ENCODE results near the gene NAT14.
"Not testable (repeated sequence)": the region's sequence is repeated elsewhere in the genome, so short reads cannot be mapped to it uniquely, and the experiment has no call there.

Gene NAT14, protein sequence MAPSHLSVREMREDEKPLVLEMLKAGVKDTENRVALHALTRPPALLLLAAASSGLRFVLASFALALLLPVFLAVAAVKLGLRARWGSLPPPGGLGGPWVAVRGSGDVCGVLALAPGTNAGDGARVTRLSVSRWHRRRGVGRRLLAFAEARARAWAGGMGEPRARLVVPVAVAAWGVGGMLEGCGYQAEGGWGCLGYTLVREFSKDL

DNA sequence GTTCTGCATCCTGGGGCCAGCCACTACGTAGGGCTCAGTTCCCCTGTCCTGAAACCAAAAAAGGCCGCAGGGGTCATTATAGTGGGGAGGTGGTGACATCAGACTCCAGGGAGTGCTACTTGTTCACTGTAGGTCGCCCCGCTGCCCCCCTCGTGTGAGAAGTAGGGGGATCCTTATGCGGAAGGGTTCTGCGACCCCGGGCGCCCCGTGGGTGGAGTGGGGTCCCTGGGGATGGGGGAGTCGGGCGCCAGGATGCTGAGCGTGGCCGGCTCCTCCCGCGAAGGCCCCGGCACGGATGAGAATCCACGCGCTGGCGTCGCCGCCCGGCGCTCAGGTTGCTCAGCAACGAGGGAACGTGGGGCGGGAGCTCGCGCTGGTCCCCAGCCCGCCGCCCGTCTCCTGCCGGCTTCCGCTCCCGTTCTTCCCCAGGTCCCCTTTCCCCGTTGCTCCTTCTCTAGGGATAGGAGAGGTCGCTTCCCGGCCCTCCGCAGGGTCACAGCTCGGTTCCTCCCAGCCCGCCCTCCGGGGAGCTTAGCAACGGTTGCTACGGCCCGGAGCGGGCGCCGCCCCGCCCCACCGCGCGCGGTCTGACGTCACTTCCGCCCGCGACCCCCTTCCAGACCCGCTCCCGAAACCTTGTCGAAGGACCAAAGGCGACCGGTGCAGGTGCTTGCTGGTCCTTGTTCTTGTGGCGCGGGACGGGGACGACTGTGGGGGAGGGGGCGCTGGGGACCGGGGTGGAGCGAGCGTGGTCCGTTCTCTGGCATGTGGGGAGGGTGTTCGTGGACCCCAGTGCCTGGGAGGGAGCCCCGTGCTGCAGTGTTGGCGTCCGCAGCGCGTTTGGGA, at the start of gene NAT14:
Gene NAT14 (plus strand): TSS at position 596 of the 846 bp plus-strand sequence. CDS start 521 bp downstream, outside the sequence.
- peak; percentile 35 for DNase-seq (ENCODE audit: low read depth, low spot score)

DNA sequence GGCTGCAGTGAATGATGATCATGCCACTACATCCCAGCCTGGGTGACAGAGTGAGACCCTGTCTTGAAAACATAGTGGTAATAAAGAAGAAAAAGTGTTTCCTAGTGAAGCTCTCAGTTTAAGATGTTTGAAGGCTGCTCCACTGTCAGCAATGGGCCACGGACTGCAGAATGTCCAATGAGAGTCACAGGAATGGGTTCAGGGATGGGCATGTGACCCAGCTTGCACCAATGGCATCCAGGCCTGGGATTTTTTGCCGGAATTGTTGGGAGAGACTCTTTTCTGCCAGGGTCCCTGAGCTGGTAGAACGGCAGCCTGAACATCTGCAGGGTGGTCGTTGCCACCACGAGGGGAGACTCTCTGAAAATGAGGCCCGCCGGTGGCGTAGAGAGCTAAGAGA, 48.1 kb upstream of the NAT14 start:
- no peak for DNase-seq (ENCODE audit: low read depth, low spot score)

DNA sequence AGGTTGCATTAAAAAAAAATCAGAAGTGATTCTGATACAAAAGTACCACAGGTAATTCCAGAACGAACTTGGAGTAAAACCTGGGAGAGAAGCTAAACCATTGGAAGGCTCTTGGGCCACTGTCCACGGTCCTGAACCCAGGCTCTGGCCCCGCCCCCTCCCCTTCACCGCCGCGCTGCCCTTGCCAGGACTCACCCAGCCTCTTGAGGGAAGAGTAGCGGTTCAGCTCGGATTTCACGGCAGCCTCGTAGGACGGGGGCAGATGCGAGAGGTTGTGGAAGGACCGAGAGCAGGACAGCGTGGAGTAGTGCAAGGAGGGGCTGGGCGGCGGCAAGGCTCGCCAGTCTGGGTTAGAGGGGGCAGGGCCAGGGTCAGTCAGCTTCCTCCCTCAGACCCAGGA, 47.6 kb upstream of the NAT14 start:
- DNase-seq (ENCODE audit: low read depth, low spot score), result no peak

DNA sequence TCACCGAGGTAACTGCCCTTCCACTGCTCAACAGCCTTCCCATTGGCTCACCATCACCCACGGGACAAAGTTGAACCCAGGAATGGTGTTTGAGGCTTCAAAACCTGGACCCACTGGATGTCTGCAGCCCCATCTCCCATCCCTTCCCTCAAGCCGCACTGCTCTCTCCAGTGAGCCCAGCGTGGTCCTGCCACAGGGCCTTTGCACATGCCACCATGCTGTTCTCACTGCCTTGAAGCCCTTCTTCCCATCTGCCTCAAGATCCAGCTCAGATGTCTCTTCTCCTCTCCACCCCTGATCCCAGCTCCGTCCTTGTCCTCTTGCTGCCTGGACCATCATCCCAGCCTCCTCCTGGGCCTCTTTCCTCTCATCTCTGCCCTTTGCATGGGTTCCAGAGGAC, 45.9 kb upstream of the NAT14 start:
- DNase-seq (ENCODE audit: low read depth, low spot score), result no peak

GRCh38 chr19:55440411-55441105, 44.4 kb upstream of the NAT14 start:
- DNase-seq (ENCODE audit: low read depth, low spot score), result no peak

DNA sequence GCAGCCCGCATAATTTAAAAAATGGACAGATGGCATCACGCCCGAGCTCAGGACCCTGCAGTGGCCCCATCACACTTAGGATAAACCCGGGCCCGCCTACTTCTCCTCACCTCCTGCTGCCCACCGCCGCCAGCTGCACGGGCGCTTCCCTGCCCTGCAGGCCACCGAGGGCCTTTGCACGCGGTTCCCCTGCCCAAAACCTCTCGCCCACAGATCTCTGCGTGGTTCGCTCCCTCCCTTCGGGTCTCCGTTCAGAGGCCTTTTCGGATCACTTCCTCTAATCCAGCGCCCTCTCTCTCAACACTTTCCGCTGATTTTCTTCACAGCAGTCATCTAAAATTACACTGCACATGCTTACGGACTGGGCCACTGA, 43.7 kb upstream of the NAT14 start:
- DNase-seq (ENCODE audit: low read depth, low spot score), result no peak

DNA sequence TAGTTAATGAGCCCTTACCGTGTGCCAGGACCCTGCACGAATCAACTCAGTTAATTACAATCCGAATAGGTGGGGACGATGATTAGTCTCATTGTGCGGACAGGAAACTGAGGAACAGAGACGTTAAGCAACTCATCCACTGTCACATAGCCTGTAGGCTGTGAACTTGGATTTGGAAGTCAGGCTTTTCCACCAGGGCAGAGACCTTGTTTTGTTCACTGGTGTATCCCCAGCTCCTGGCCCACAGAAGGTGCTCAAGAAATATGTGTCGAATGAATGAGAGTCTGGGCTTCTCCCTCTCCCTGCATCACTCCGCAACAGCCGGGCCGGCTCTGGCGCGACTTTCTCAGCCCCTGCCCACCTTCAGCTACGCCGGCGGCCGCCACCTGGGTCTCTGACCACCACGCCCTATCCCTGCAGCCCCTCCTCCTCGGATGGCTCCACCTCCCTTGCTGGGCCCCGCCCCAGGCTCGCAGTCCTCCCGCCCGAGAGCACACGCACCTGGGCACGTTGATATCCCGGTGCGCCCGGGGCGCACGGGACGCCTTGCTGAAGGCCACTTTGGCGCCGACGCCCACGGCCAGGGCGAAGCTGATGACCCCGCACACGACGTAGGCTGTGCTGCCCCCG, 43.2 kb upstream of the NAT14 start:
- DNase-seq (ENCODE audit: low read depth, low spot score), result no peak

GRCh38 chr19:55442372-55442961, 42.5 kb upstream of the NAT14 start:
- no peak for DNase-seq (ENCODE audit: low read depth, low spot score)

GRCh38 chr19:55443045-55443823, 41.8 kb upstream of the NAT14 start, which contains the start of gene SHISA7:
SHISA7 (minus strand) TSS chr19:55443300; CDS start chr19:55442863, 437 bp downstream.
- no peak for DNase-seq (ENCODE audit: low read depth, low spot score)

DNA sequence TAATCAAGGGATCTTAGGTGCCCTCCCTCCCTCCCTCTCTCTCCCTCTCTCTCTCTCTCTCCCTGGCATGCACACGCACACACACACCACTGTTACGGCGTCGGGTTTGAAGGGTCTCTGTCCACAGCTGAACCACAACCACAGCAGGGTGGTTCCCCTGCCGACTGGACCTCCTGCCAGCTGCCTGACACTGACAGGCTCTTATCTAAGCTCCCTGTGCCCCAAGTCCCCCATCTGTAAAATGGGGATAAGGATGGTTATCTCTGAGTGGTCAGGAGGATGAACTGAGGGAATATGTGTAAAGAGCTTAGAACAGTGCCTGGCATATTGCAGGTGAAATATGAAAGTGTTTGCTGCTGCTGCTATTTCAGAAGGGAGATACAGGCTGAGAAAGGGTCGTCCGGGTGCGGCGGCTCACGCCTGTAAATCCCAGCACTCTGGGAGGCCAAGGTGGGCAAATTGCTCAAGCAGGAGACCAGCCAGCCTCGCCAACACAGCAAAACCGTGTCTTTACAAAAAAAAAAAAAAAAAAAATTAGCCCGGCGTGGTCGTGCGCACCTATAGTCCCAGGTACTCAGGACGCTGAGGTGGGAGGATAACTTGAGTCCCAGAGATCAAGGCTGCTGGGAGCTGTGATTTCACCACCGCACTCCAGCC, 41.0 kb upstream of the NAT14 start:
- DNase-seq (ENCODE audit: low read depth, low spot score), result no peak

GRCh38 chr19:55444646-55445045, 40.3 kb upstream of the NAT14 start:
- DNase-seq (ENCODE audit: low read depth, low spot score), result no peak

- no peak for DNase-seq (ENCODE audit: low read depth, low spot score)
These were observed 38.9 kb upstream of the NAT14 start for GRCh38 chr19:55446060-55446459.

GRCh38 chr19:55447421-55448174, 37.4 kb upstream of the NAT14 start:
- DNase-seq (ENCODE audit: low read depth, low spot score), result no peak

- not testable (repeated sequence) for DNase-seq (ENCODE audit: low read depth, low spot score)
These were observed 36.9 kb upstream of the NAT14 start for GRCh38 chr19:55448175-55448490.

DNA sequence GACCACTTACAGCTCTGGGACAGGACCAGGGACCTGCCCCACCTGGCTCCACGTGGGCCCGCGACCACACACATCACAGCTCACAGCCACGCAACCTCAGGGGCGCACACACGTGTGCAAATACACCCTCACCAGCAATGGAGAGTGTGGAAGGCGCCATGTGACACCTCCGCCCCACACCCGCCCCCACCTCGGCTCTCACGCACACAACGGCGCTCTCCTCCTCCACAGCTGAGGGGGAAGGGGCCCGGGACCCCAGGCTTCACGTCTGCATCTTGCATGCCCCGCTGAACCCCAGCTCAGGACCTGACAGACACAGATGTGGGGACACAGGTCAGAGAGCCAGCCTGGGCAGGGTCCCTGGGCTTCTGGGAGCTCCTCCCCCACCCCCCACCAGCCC, 35.5 kb upstream of the NAT14 start:
- no peak for DNase-seq (ENCODE audit: low read depth, low spot score)

GRCh38 chr19:55451163-55451964, 33.6 kb upstream of the NAT14 start:
- DNase-seq (ENCODE audit: low read depth, low spot score), result no peak

DNA sequence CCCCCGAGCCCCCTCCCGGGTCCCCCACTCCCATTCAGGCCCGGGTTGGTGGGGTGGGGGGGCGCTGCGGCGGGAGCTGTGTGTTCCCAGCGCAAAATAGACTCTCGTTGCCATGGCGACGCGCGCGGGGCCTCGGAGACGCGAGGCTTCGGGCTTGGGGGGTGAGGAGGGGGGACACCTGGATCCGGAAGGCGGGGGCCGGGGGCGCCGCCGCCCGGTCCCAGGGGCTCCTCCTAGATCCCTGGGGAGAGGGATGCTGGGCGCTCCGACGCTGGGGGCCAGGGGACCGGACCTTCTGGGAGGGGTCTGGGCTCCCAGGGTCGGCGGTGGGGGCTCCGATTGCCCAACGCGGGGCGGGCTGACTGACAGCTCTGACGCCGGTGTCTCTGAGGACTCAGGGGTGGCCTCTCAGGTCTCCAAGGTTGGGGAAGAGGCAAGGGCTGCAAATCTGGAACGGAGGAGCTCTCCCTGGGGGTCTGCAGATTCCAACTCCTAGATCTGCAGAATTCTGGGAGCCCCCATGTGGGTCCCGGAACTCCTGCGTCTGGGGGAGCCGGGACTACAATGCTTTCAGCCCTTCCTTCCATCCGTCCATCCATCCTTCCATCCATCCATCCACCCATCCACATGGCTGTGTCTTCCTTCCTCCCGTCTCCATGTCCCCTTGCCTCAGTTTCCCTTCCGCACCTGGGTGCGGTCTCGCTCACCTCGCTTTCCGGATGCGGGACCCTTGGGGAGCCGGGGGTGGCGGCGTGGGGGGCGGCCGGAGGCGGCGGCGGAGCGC, 32.8 kb upstream of the NAT14 start:
- DNase-seq (ENCODE audit: low read depth, low spot score), result no peak

- no peak for DNase-seq (ENCODE audit: low read depth, low spot score)
These were observed 32.1 kb upstream of the NAT14 start for GRCh38 chr19:55452749-55453346.

Measured in activated CD4-positive, CD25-positive, alpha-beta regulatory T cell treated with anti-CD3 and anti-CD28 coated beads, Interleukin-2, amount 50 U/mL, for 16 hours (primary cell).